H9 (cell line): Measurements from ENCODE around the gene PLA2G2C. TPM values are rescaled to one million over a fixed set of nuclear protein-coding genes. Genes with fewer than 3 reads are reported as not detected.

Experiments used
- DNase-seq: peaks from one replicate; pipeline ENCODE4 v3.0.0-alpha.2; 2017
- H2AFZ ChIP-seq: one replicate; pipeline ENCODE4 v1.6.1; 2013; ENCODE audit warnings: mild to moderate bottlenecking, low read length, control low read depth, moderate library complexity
- H2AK5ac ChIP-seq: 2 replicates; pipeline ENCODE4 v1.6.1; 2013; ENCODE audit warnings: low read length, control low read depth, mixed read lengths; ENCODE audit not compliant: insufficient read length
- H2BK120ac ChIP-seq: one replicate; pipeline ENCODE4 v1.6.1; 2013; ENCODE audit warnings: low read depth, mild to moderate bottlenecking, low read length, control low read depth, inconsistent platforms; ENCODE audit not compliant: poor library complexity, severe bottlenecking
- H2BK12ac ChIP-seq: 2 replicates; pipeline ENCODE4 v1.6.1; 2013; ENCODE audit warnings: low read length, control low read depth, mixed read lengths, low read depth; ENCODE audit not compliant: insufficient read length
- H2BK15ac ChIP-seq: 2 replicates; pipeline ENCODE4 v1.6.1; 2013; ENCODE audit warnings: low read depth, low read length, control low read depth
- H2BK20ac ChIP-seq: one replicate; pipeline ENCODE4 v1.6.1; 2013; ENCODE audit warnings: low read depth, mild to moderate bottlenecking, low read length, control low read depth, inconsistent platforms; ENCODE audit not compliant: poor library complexity, severe bottlenecking
- H2BK5ac ChIP-seq: 2 replicates; pipeline ENCODE4 v1.6.1; 2013; ENCODE audit warnings: low read length, control low read depth, mixed read lengths; ENCODE audit not compliant: insufficient read length
- H3K14ac ChIP-seq: 2 replicates; pipeline ENCODE4 v1.6.1; 2013; ENCODE audit warnings: low read length, control low read depth; ENCODE audit not compliant: insufficient read depth
- H3K18ac ChIP-seq: 2 replicates; pipeline ENCODE4 v1.6.1; 2013; ENCODE audit warnings: low read depth, mild to moderate bottlenecking, mixed read lengths, low read length, control low read depth; ENCODE audit not compliant: insufficient read length
- H3K23ac ChIP-seq: 2 replicates; pipeline ENCODE4 v1.6.1; 2013; ENCODE audit warnings: low read length, control low read depth, mixed read lengths, low read depth; ENCODE audit not compliant: insufficient read length
- H3K23me2 ChIP-seq: 2 replicates; pipeline ENCODE4 v1.6.1; 2013; ENCODE audit warnings: low read depth, mild to moderate bottlenecking, mixed read lengths, low read length, control low read depth; ENCODE audit not compliant: insufficient read length, poor library complexity, severe bottlenecking
- H3K27ac ChIP-seq: 2 replicates; pipeline ENCODE4 v1.5.1; 2013; ENCODE audit warnings: low read length, control low read depth, mixed read lengths, low read depth; ENCODE audit not compliant: insufficient read length
- H3K27me3 ChIP-seq: 2 replicates; pipeline ENCODE4 v1.6.1; 2013; ENCODE audit warnings: low read length, control low read depth, inconsistent platforms; ENCODE audit not compliant: insufficient read depth
- H3K4ac ChIP-seq: 2 replicates; pipeline ENCODE4 v1.6.1; 2013; ENCODE audit warnings: low read depth, mild to moderate bottlenecking, control low read depth, inconsistent platforms, low read length, moderate library complexity
- H3K4me1 ChIP-seq: 2 replicates; pipeline ENCODE4 v1.6.1; 2013; ENCODE audit warnings: low read length, control low read depth, inconsistent platforms; ENCODE audit not compliant: insufficient read depth
- H3K4me2 ChIP-seq: 2 replicates; pipeline ENCODE4 v1.6.1; 2013; ENCODE audit warnings: low read length, control low read depth, mixed read lengths; ENCODE audit not compliant: insufficient read length, insufficient read depth
- H3K56ac ChIP-seq: 2 replicates; pipeline ENCODE4 v1.6.1; 2013; ENCODE audit warnings: low read depth, mild to moderate bottlenecking, mixed read lengths, low read length, control low read depth; ENCODE audit not compliant: insufficient read length
- H3K79me1 ChIP-seq: 2 replicates; pipeline ENCODE4 v1.6.1; 2013; ENCODE audit warnings: low read depth, mild to moderate bottlenecking, moderate library complexity, low read length, control low read depth, inconsistent platforms; ENCODE audit not compliant: insufficient read depth, poor library complexity, severe bottlenecking
- H3K79me2 ChIP-seq: 2 replicates; pipeline ENCODE4 v1.6.1; 2013; ENCODE audit warnings: low read length, control low read depth, inconsistent platforms; ENCODE audit not compliant: insufficient read depth
- H3K9ac ChIP-seq: 2 replicates; pipeline ENCODE4 v1.6.1; 2013; ENCODE audit warnings: low read length, control low read depth, mixed read lengths; ENCODE audit not compliant: insufficient read length; ENCODE audit errors: extremely low read depth
- H3K9me3 ChIP-seq: one replicate; pipeline ENCODE4 v1.6.1; 2013; ENCODE audit warnings: low read depth, low read length, inconsistent platforms; ENCODE audit not compliant: control insufficient read depth
- H3T11ph ChIP-seq: one replicate; pipeline ENCODE4 v1.6.1; 2013; ENCODE audit warnings: mild to moderate bottlenecking, low read length, control low read depth, inconsistent platforms
- H4K20me1 ChIP-seq: one replicate; pipeline ENCODE4 v1.6.1; 2013; ENCODE audit not compliant: control insufficient read depth, insufficient read length, insufficient read depth
- H4K5ac ChIP-seq: 2 replicates; pipeline ENCODE4 v1.6.1; 2013; ENCODE audit warnings: low read depth, mild to moderate bottlenecking, mixed read lengths, low read length, control low read depth; ENCODE audit not compliant: insufficient read length
- H4K8ac ChIP-seq: replicated peaks from 2 replicates; pipeline ENCODE4 v1.6.1; 2013; ENCODE audit warnings: low read length, control low read depth, mixed read lengths, low read depth; ENCODE audit not compliant: insufficient read length
- H4K91ac ChIP-seq: 2 replicates; pipeline ENCODE4 v1.6.1; 2013; ENCODE audit warnings: low read depth, mild to moderate bottlenecking, moderate library complexity, mixed read lengths, low read length, control low read depth; ENCODE audit not compliant: insufficient read length
- H3K27ac Mint-ChIP-seq, 3 experiments: 2 replicates in 2 of 3; 3 replicates in 1 of 3; pipeline ENCODE4 v1.8.0; 2020 to 2021; ENCODE audit warnings: mixed read lengths in 3 of 3, mild to moderate bottlenecking in 1 of 3, moderate library complexity in 1 of 3
- H3K27me3 Mint-ChIP-seq: 2 replicates; pipeline ENCODE4 v1.8.0; 2021; ENCODE audit warnings: low read depth, mild to moderate bottlenecking, moderate library complexity, mixed read lengths
- H3K36me3 Mint-ChIP-seq, 3 experiments: 2 replicates in 2 of 3; 3 replicates in 1 of 3; pipeline ENCODE4 v1.8.0; 2020 to 2021; ENCODE audit warnings: low read depth in 3 of 3, mixed read lengths in 3 of 3; ENCODE audit not compliant: insufficient read depth in 1 of 3
- H3K4me1 Mint-ChIP-seq, 2 experiments: 2 replicates each; pipeline ENCODE4 v1.8.0; 2020; ENCODE audit warnings: mixed read lengths in 2 of 2
- H3K4me3 Mint-ChIP-seq, 2 experiments: 2 replicates in 1 of 2; 3 replicates in 1 of 2; pipeline ENCODE4 v1.8.0; 2020 to 2021; ENCODE audit warnings: mild to moderate bottlenecking in 2 of 2, mixed read lengths in 2 of 2, moderate library complexity in 1 of 2
- H3K9me3 Mint-ChIP-seq, 2 experiments: 2 replicates in 1 of 2; 3 replicates in 1 of 2; pipeline ENCODE4 v1.8.0; 2020; ENCODE audit warnings: mild to moderate bottlenecking in 2 of 2, mixed read lengths in 2 of 2, moderate library complexity in 1 of 2
- CTCF ChIP-seq: fragments of 200-600 bp; sonication (generic); conservative IDR thresholded peaks from 3 replicates; pipeline ENCODE4 v1.8.0; 2021; ENCODE audit warnings: antibody characterized with exemption, mild to moderate bottlenecking
- WGBS: extraction: QIAGEN DNeasy Blood & Tissue Kit; methylation state at CpG from one replicate; pipeline ENCODE4 v1.1.7; 2013; ENCODE audit warnings: missing lambda C conversion rate, low lambda C conversion rate, mixed read lengths; ENCODE audit not compliant: insufficient read length; ENCODE audit errors: extremely low coverage; 5-methylcytosine and 5-hydroxymethylcytosine counted together
- total RNA-seq: library from RNA; stranded (reverse); gene quantifications from 2 replicates; pipeline ENCODE4 v1.2.1, GENCODE V29; 2021

PLA2G2C gene
- total RNA-seq, 1 experiment from 2014 or later: not detected

GRCh38 chr1:20169932-20170331 lies 16.4 kb downstream of the PLA2G2C start:
- Histone ChIP-seq H3K14ac (no peak overlapping the region), H4K8ac (no peak overlapping the region), H3T11ph (no peak overlapping the region), H3K27me3 (no peaks in the 10 kb centered on the region), H3K9me3 (no peaks in the 10 kb centered on the region), H3K18ac (no peak overlapping the region), H3K23ac (no peak overlapping the region), H3K4me1 (peaks cover 3% of the 10 kb centered on the region; the same call in 1 of the 2 replicates), H3K4ac (no peak overlapping the region), H3K4me2 (no peak overlapping the region), H3K27ac (no peak overlapping the region), H2AK5ac (no peak overlapping the region), H4K5ac (no peak overlapping the region), H4K20me1 (no peaks in the 10 kb centered on the region), H3K79me1 (no peaks in the 10 kb centered on the region), H3K23me2 (no peaks in the 10 kb centered on the region), H2BK15ac (no peak overlapping the region), H3K79me2 (no peaks in the 10 kb centered on the region), H3K56ac (no peak overlapping the region), H3K9ac (no peak overlapping the region), H2BK20ac (no peak overlapping the region), H2AFZ (no peak overlapping the region), H2BK5ac (no peak overlapping the region), H2BK120ac (no peak overlapping the region), H2BK12ac (no peak overlapping the region), H4K91ac (no peak overlapping the region)
- no peak for TF ChIP-seq CTCF
- Mint-ChIP-seq H3K36me3 (peaks cover 0 to 4% (median 0%) of the 10 kb centered on the region in 3 experiments; a peak in 2 of 7 replicates), H3K4me3 (no peak overlapping the region), H3K27me3 (peaks cover 7% of the 10 kb centered on the region), H3K4me1 (peaks cover 7 to 8% of the 10 kb centered on the region in 2 experiments), H3K27ac (no peak overlapping the region; a peak in 1 of 7 replicates), H3K9me3 (peaks cover 5% of the 10 kb centered on the region in 2 experiments)
- DNase-seq: no peak
- WGBS: no CpG with 5 or more reads among the region's 5 CpGs
